WTC11 (cell line): ENCODE data around the gene GH2. TPM values are rescaled to one million over a fixed set of nuclear protein-coding genes. Genes with fewer than 3 reads are reported as not detected.

ENCODE experiments used
- ATAC-seq: fragments of 200-7000 bp; cut with Tn5 transposase; 2 replicates; pipeline ENCODE4 v1.10.0; 2021; ENCODE audit warnings: mild to moderate bottlenecking, moderate library complexity
- CTCF ChIA-PET: fragments of 300-600 bp; sonication (Branson Sonifier 250); formaldehyde crosslinking; loops from one replicate; lab custom pipeline; 2021; ENCODE audit warnings: antibody characterized with exemption; lab: Charles Lee
- POLR2A ChIA-PET: fragments of 350-600 bp; sonication (Branson Sonifier 250); formaldehyde crosslinking; loops from one replicate; lab custom pipeline; 2021; ENCODE audit warnings: antibody characterized with exemption; lab: Charles Lee
- DNase-seq: peaks from one replicate; pipeline ENCODE4 v3.0.0; 2021; ENCODE audit warnings: low spot score
- H3K27ac Mint-ChIP-seq: 2 replicates; pipeline ENCODE4 v1.8.0; 2021; ENCODE audit warnings: mixed read lengths
- H3K27me3 Mint-ChIP-seq: 2 replicates; pipeline ENCODE4 v1.8.0; 2021; ENCODE audit warnings: low read depth, mild to moderate bottlenecking, moderate library complexity, mixed read lengths
- H3K36me3 Mint-ChIP-seq: 2 replicates; pipeline ENCODE4 v1.8.0; 2021; ENCODE audit warnings: mixed read lengths
- H3K4me1 Mint-ChIP-seq: 2 replicates; pipeline ENCODE4 v1.8.0; 2022; ENCODE audit warnings: mixed read lengths
- H3K4me3 Mint-ChIP-seq: 2 replicates; pipeline ENCODE4 v1.8.0; 2021; ENCODE audit warnings: mild to moderate bottlenecking, moderate library complexity, mixed read lengths
- H3K9me3 Mint-ChIP-seq: 2 replicates; pipeline ENCODE4 v1.8.0; 2021; ENCODE audit warnings: mixed read lengths
- FOXJ3 ChIP-seq: sonication (generic); formaldehyde crosslinking; IDR thresholded peaks from 2 replicates; pipeline ENCODE4 v1.9.0; 2021; ENCODE audit warnings: missing genetic modification reagents, mild to moderate bottlenecking, borderline replicate concordance
- NFATC4 ChIP-seq: fragments of 250-450 bp; sonication (Bioruptor Pico); IDR thresholded peaks from 2 replicates; pipeline ENCODE4 v1.9.0; 2021; ENCODE audit warnings: mild to moderate bottlenecking
- NFE2L1 ChIP-seq: sonication (generic); formaldehyde crosslinking; IDR thresholded peaks from 2 replicates; pipeline ENCODE4 v1.8.1; 2023; ENCODE audit warnings: missing genetic modification reagents
- NR2C2 ChIP-seq: sonication (generic); formaldehyde crosslinking; IDR thresholded peaks from 2 replicates; pipeline ENCODE4 v1.8.0; 2022; ENCODE audit warnings: mild to moderate bottlenecking, missing genetic modification reagents
- SMAD4 ChIP-seq: sonication (generic); formaldehyde crosslinking; IDR thresholded peaks from 2 replicates; pipeline ENCODE4 v1.8.0; 2022; ENCODE audit warnings: mild to moderate bottlenecking, missing genetic modification reagents
- SOX15 ChIP-seq: fragments of 250-450 bp; sonication (Bioruptor Pico); IDR thresholded peaks from 2 replicates; pipeline ENCODE4 v1.9.0; 2021; ENCODE audit warnings: mild to moderate bottlenecking
- SP1 ChIP-seq: sonication (generic); formaldehyde crosslinking; conservative IDR thresholded peaks from 2 replicates; pipeline ENCODE4 v1.8.1; 2022; ENCODE audit warnings: missing genetic modification reagents
- TEAD1 ChIP-seq: sonication (generic); formaldehyde crosslinking; IDR thresholded peaks from 2 replicates; pipeline ENCODE4 v1.8.0; 2022; ENCODE audit warnings: mild to moderate bottlenecking, missing genetic modification reagents
- ZNF263 ChIP-seq: sonication (generic); formaldehyde crosslinking; IDR thresholded peaks from 2 replicates; pipeline ENCODE4 v1.8.1; 2022; ENCODE audit warnings: low read depth, mild to moderate bottlenecking, moderate library complexity, missing genetic modification reagents
- total RNA-seq: library from RNA; stranded (reverse); gene quantifications from 3 replicates; pipeline ENCODE4 v1.2.3, GENCODE V29; 2021
- TF ChIP-seq, protein P1 (sequence below): sonication (generic); formaldehyde crosslinking; IDR thresholded peaks from 2 replicates; pipeline ENCODE4 v1.8.0; 2022; ENCODE audit warnings: missing genetic modification reagents
- TF ChIP-seq, protein P2 (sequence below): sonication (generic); formaldehyde crosslinking; IDR thresholded peaks from 2 replicates; pipeline ENCODE4 v1.8.0; 2022; ENCODE audit warnings: mild to moderate bottlenecking, missing genetic modification reagents
- TF ChIP-seq, protein P3 (sequence below): fragments of 250-450 bp; sonication (Bioruptor Pico); IDR thresholded peaks from 2 replicates; pipeline ENCODE4 v1.9.0; 2021; ENCODE audit warnings: mild to moderate bottlenecking
- TF ChIP-seq, protein P4 (sequence below): sonication (generic); formaldehyde crosslinking; IDR thresholded peaks from 2 replicates; pipeline ENCODE4 v1.8.1; 2022; ENCODE audit warnings: mild to moderate bottlenecking, missing genetic modification reagents, moderate library complexity, borderline replicate concordance
- TF ChIP-seq, protein P5 (sequence below): sonication (generic); formaldehyde crosslinking; IDR thresholded peaks from 2 replicates; pipeline ENCODE4 v1.8.0; 2023; ENCODE audit warnings: missing genetic modification reagents, mild to moderate bottlenecking, borderline replicate concordance
- TF ChIP-seq, protein P6 (sequence below): sonication (generic); formaldehyde crosslinking; IDR thresholded peaks from 2 replicates; pipeline ENCODE4 v1.8.0; 2022; ENCODE audit warnings: mild to moderate bottlenecking, missing genetic modification reagents

The GH2 gene
- total RNA-seq, 1 experiment from 2014 or later, result 0.35 TPM

DNA sequence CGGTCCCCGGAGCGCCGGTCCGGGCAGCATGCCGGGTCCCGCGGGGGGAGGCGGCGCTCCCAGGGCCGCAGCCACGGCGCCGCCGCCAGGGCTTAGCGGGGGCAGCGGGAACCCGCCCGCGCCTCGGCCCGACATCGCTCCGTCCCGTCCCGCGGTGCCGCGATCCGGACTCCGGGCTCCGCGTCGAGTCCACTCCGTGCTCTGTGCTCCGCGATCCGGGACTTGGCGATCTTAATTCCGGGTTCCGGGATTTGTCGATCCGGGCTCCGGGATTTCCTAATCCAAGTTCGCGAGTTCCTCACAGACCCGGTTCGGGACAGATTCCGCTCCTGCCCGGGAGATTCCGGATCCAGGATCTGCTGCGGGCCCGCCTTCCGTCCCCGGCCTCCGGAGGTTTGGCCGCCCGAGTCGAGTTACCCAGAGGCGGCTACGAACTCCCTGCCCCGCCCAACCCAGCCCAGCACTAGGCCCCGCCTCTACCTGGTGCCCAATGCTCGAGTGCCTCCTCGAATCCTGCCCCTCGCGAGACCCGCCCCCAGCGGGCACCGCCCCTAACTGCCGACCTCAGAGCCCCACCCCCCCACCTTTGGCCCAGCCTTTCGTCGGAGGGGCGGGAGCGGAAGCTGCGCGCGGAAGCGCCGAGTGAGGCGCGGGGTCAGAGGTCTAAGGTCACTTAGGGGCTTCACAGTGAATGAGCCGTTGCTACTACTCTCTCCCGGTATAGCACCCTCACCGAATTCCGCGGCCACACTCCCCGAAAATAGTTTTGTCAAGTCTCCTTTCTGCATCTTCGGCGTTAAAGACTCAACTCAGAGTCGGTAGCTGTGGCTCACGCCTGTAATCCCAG lies 39.0 kb downstream of the GH2 start, which contains the start of gene SMARCD2 (continued):
- TF ChIP-seq, protein P1, sequence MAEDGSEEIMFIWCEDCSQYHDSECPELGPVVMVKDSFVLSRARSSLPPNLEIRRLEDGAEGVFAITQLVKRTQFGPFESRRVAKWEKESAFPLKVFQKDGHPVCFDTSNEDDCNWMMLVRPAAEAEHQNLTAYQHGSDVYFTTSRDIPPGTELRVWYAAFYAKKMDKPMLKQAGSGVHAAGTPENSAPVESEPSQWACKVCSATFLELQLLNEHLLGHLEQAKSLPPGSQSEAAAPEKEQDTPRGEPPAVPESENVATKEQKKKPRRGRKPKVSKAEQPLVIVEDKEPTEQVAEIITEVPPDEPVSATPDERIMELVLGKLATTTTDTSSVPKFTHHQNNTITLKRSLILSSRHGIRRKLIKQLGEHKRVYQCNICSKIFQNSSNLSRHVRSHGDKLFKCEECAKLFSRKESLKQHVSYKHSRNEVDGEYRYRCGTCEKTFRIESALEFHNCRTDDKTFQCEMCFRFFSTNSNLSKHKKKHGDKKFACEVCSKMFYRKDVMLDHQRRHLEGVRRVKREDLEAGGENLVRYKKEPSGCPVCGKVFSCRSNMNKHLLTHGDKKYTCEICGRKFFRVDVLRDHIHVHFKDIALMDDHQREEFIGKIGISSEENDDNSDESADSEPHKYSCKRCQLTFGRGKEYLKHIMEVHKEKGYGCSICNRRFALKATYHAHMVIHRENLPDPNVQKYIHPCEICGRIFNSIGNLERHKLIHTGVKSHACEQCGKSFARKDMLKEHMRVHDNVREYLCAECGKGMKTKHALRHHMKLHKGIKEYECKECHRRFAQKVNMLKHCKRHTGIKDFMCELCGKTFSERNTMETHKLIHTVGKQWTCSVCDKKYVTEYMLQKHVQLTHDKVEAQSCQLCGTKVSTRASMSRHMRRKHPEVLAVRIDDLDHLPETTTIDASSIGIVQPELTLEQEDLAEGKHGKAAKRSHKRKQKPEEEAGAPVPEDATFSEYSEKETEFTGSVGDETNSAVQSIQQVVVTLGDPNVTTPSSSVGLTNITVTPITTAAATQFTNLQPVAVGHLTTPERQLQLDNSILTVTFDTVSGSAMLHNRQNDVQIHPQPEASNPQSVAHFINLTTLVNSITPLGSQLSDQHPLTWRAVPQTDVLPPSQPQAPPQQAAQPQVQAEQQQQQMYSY, result peak; percentile 100
- TF ChIP-seq, protein P2, sequence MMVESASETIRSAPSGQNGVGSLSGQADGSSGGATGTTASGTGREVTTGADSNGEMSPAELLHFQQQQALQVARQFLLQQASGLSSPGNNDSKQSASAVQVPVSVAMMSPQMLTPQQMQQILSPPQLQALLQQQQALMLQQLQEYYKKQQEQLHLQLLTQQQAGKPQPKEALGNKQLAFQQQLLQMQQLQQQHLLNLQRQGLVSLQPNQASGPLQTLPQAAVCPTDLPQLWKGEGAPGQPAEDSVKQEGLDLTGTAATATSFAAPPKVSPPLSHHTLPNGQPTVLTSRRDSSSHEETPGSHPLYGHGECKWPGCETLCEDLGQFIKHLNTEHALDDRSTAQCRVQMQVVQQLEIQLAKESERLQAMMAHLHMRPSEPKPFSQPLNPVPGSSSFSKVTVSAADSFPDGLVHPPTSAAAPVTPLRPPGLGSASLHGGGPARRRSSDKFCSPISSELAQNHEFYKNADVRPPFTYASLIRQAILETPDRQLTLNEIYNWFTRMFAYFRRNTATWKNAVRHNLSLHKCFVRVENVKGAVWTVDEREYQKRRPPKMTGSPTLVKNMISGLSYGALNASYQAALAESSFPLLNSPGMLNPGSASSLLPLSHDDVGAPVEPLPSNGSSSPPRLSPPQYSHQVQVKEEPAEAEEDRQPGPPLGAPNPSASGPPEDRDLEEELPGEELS (CRISPR knock-in tag), result peak; percentile 67; the same call in 1 of the 2 replicates
- TF ChIP-seq, protein P3, sequence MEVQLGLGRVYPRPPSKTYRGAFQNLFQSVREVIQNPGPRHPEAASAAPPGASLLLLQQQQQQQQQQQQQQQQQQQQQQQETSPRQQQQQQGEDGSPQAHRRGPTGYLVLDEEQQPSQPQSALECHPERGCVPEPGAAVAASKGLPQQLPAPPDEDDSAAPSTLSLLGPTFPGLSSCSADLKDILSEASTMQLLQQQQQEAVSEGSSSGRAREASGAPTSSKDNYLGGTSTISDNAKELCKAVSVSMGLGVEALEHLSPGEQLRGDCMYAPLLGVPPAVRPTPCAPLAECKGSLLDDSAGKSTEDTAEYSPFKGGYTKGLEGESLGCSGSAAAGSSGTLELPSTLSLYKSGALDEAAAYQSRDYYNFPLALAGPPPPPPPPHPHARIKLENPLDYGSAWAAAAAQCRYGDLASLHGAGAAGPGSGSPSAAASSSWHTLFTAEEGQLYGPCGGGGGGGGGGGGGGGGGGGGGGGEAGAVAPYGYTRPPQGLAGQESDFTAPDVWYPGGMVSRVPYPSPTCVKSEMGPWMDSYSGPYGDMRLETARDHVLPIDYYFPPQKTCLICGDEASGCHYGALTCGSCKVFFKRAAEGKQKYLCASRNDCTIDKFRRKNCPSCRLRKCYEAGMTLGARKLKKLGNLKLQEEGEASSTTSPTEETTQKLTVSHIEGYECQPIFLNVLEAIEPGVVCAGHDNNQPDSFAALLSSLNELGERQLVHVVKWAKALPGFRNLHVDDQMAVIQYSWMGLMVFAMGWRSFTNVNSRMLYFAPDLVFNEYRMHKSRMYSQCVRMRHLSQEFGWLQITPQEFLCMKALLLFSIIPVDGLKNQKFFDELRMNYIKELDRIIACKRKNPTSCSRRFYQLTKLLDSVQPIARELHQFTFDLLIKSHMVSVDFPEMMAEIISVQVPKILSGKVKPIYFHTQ, result no peak

DNA sequence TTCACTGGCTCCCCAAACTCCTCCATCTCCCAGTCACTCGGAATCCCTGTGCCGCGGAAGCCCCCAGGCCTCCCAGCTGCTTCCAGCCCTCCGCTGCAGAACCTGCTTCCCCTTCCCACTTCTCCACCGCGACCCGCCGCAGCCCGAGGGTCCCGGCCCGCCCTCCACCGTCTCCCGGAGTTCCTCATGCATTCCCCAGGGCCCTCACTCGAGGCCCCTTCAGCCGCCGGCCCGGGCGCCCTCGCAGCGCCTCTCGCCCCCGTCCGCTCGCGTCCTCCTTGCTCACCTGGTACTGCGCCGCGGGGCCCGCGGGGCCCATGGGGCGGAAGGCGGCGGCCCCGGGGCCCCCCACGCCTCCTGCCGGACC lies 39.6 kb downstream of the GH2 start:
- Mint-ChIP-seq H3K27ac (peak overlapping the region; percentile 76), H3K36me3 (no peaks in the 10 kb centered on the region), H3K9me3 (no peaks in the 10 kb centered on the region), H3K4me3 (peak overlapping the region; percentile 95), H3K4me1 (peaks cover 37% of the 10 kb centered on the region), H3K27me3 (peaks cover 23% of the 10 kb centered on the region)
- DNase-seq (peak; percentile 40), ATAC-seq (no peak)
- CTCF ChIA-PET, result interaction anchor here (1.4 kb wide), 1 partner anchor 184 kb away, joined by 3 read pairs; no protein-coding TSS in a partner anchor
- POLR2A ChIA-PET, result no interaction called here
- TF ChIP-seq SP1 (CRISPR knock-in tag), result no peak
- TF ChIP-seq, protein P4, sequence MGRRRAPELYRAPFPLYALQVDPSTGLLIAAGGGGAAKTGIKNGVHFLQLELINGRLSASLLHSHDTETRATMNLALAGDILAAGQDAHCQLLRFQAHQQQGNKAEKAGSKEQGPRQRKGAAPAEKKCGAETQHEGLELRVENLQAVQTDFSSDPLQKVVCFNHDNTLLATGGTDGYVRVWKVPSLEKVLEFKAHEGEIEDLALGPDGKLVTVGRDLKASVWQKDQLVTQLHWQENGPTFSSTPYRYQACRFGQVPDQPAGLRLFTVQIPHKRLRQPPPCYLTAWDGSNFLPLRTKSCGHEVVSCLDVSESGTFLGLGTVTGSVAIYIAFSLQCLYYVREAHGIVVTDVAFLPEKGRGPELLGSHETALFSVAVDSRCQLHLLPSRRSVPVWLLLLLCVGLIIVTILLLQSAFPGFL (CRISPR knock-in tag), result no peak
- TF ChIP-seq SMAD4 (CRISPR knock-in tag), result no peak
- TF ChIP-seq FOXJ3, result no peak
- no peak for TF ChIP-seq TEAD1 (CRISPR knock-in tag)
- no peak for TF ChIP-seq NR2C2
- TF ChIP-seq, protein P5, sequence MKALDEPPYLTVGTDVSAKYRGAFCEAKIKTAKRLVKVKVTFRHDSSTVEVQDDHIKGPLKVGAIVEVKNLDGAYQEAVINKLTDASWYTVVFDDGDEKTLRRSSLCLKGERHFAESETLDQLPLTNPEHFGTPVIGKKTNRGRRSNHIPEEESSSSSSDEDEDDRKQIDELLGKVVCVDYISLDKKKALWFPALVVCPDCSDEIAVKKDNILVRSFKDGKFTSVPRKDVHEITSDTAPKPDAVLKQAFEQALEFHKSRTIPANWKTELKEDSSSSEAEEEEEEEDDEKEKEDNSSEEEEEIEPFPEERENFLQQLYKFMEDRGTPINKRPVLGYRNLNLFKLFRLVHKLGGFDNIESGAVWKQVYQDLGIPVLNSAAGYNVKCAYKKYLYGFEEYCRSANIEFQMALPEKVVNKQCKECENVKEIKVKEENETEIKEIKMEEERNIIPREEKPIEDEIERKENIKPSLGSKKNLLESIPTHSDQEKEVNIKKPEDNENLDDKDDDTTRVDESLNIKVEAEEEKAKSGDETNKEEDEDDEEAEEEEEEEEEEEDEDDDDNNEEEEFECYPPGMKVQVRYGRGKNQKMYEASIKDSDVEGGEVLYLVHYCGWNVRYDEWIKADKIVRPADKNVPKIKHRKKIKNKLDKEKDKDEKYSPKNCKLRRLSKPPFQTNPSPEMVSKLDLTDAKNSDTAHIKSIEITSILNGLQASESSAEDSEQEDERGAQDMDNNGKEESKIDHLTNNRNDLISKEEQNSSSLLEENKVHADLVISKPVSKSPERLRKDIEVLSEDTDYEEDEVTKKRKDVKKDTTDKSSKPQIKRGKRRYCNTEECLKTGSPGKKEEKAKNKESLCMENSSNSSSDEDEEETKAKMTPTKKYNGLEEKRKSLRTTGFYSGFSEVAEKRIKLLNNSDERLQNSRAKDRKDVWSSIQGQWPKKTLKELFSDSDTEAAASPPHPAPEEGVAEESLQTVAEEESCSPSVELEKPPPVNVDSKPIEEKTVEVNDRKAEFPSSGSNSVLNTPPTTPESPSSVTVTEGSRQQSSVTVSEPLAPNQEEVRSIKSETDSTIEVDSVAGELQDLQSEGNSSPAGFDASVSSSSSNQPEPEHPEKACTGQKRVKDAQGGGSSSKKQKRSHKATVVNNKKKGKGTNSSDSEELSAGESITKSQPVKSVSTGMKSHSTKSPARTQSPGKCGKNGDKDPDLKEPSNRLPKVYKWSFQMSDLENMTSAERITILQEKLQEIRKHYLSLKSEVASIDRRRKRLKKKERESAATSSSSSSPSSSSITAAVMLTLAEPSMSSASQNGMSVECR (CRISPR knock-in tag), result no peak
- TF ChIP-seq, protein P6, sequence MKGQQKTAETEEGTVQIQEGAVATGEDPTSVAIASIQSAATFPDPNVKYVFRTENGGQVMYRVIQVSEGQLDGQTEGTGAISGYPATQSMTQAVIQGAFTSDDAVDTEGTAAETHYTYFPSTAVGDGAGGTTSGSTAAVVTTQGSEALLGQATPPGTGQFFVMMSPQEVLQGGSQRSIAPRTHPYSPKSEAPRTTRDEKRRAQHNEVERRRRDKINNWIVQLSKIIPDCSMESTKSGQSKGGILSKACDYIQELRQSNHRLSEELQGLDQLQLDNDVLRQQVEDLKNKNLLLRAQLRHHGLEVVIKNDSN (CRISPR knock-in tag), result no peak
- TF ChIP-seq, protein P2 (CRISPR knock-in tag), result no peak
- TF ChIP-seq NFATC4 (CRISPR knock-in tag), result no peak
- TF ChIP-seq ZNF263 (CRISPR knock-in tag), result no peak
- no peak for TF ChIP-seq SOX15 (CRISPR knock-in tag)
- no peak for TF ChIP-seq NFE2L1
